ENCODE results near the gene YAP1. TPM values are rescaled to one million over a fixed set of nuclear protein-coding genes. Genes with fewer than 3 reads are reported as not detected.

YAP1 gene
- total and polyA plus RNA-seq, 2 experiments from 2014 or later: 11.9 to 136 TPM

- Histone ChIP-seq H3K79me2 (ENCODE audit: insufficient read depth) (peaks cover 100% of the 10 kb centered on the region), H2AFZ (no peak overlapping the region), H3K4me2 (ENCODE audit: unreplicated experiment) (peak overlapping the region; percentile 74), H3K9me2 (ENCODE audit: insufficient read depth) (no peaks in the 10 kb centered on the region), H3K9me3 (ENCODE audit: low read depth) (no peaks in the 10 kb centered on the region), H3K27me3 (replicated peaks; ENCODE audit: insufficient read depth) (no peaks in the 10 kb centered on the region), H3K9ac (no peak overlapping the region), H3F3A (ENCODE audit: insufficient read depth) (peaks cover 59% of the 10 kb centered on the region), H3K4me3 (no peak overlapping the region; the same call in 1 of the 2 replicates), H3K27ac (peak overlapping the region; percentile 62), H3K4me1 (ENCODE audit: insufficient read depth) (peaks cover 52% of the 10 kb centered on the region), H4K20me1 (ENCODE audit: insufficient read depth) (0 out of 2 replicates have a peak, but pooled peaks cover 14% of the 10 kb centered on the region), H3K36me3 (ENCODE audit: low read depth) (0 out of 2 replicates have a peak, but pooled peaks cover under 1% of the 10 kb centered on the region)
- WGBS, 2 experiments (ENCODE audit: low coverage in 1 of 2, low lambda C conversion rate in 2 of 2, missing lambda C conversion rate in 2 of 2): 73 to 85% methylated on average over 2 of the region's 2 CpGs
- TF ChIP-seq EZH2phosphoT487 (IDR thresholded peaks at IDR 0.05; ENCODE audit: insufficient read depth, low read depth) (no peak), EZH2 (IDR thresholded peaks at IDR 0.05; ENCODE audit: insufficient read depth, poor library complexity, severe bottlenecking) (no peak)
- in situ Hi-C loops (cut with MboI): no loop called here
- DNase-seq: peak; percentile 34
These were observed 11.1 kb downstream of the YAP1 start for GRCh38 chr11:102121329-102121728.

GRCh38 chr11:102134597-102134996 lies 24.4 kb downstream of the YAP1 start:
- Histone ChIP-seq H3F3A (ENCODE audit: insufficient read depth) (peaks cover 31% of the 10 kb centered on the region), H3K4me1 (ENCODE audit: insufficient read depth) (peaks cover 19% of the 10 kb centered on the region), H3K27ac (no peak overlapping the region), H3K36me3 (ENCODE audit: low read depth) (peaks cover 24% of the 10 kb centered on the region), H3K4me3 (no peak overlapping the region), H3K9me2 (ENCODE audit: insufficient read depth) (no peaks in the 10 kb centered on the region; the same call in 1 of the 2 replicates), H4K20me1 (ENCODE audit: insufficient read depth) (peaks cover 5% of the 10 kb centered on the region; the same call in 1 of the 2 replicates), H3K27me3 (replicated peaks; ENCODE audit: insufficient read depth) (no peaks in the 10 kb centered on the region), H3K4me2 (ENCODE audit: unreplicated experiment) (no peak overlapping the region), H3K79me2 (ENCODE audit: insufficient read depth) (peaks cover 95% of the 10 kb centered on the region), H3K9ac (no peak overlapping the region), H2AFZ (no peak overlapping the region), H3K9me3 (ENCODE audit: low read depth) (no peaks in the 10 kb centered on the region)
- WGBS, 2 experiments (ENCODE audit: low coverage in 1 of 2, low lambda C conversion rate in 2 of 2, missing lambda C conversion rate in 2 of 2): 94 to 95% methylated on average over 3 of the region's 3 CpGs
- no peak for DNase-seq
- in situ Hi-C loops (cut with MboI): no loop called here
- TF ChIP-seq EZH2 (IDR thresholded peaks at IDR 0.05; ENCODE audit: insufficient read depth, poor library complexity, severe bottlenecking) (no peak), EZH2phosphoT487 (IDR thresholded peaks at IDR 0.05; ENCODE audit: insufficient read depth, low read depth) (no peak)

GRCh38 chr11:102135256-102135655 lies 25.0 kb downstream of the YAP1 start:
- peaks cover 5% of the 10 kb centered on the region; the same call in 1 of the 2 replicates for H4K20me1 ChIP-seq (ENCODE audit: insufficient read depth)
- H3K36me3 ChIP-seq (ENCODE audit: low read depth): peaks cover 24% of the 10 kb centered on the region
- no peaks in the 10 kb centered on the region; the same call in 1 of the 2 replicates for H3K9me2 ChIP-seq (ENCODE audit: insufficient read depth)
- peaks cover 25% of the 10 kb centered on the region for H3K4me1 ChIP-seq (ENCODE audit: insufficient read depth)
- H3K4me2 ChIP-seq (ENCODE audit: unreplicated experiment): no peak overlapping the region
- no peak overlapping the region for H2AFZ ChIP-seq
- H3K79me2 ChIP-seq (ENCODE audit: insufficient read depth): peaks cover 95% of the 10 kb centered on the region
- H3F3A ChIP-seq (ENCODE audit: insufficient read depth): peaks cover 38% of the 10 kb centered on the region
- no peak overlapping the region for H3K4me3 ChIP-seq
- no peak overlapping the region for H3K9ac ChIP-seq
- DNase-seq: no peak
- TF ChIP-seq EZH2 (IDR thresholded peaks at IDR 0.05; ENCODE audit: insufficient read depth, poor library complexity, severe bottlenecking) (no peak), EZH2phosphoT487 (IDR thresholded peaks at IDR 0.05; ENCODE audit: insufficient read depth, low read depth) (no peak)
- no peaks in the 10 kb centered on the region for H3K9me3 ChIP-seq (ENCODE audit: low read depth)
- in situ Hi-C loops (cut with MboI): no loop called here
- no peaks in the 10 kb centered on the region for H3K27me3 ChIP-seq (replicated peaks; ENCODE audit: insufficient read depth)
- WGBS, 2 experiments (ENCODE audit: low coverage in 1 of 2, low lambda C conversion rate in 2 of 2, missing lambda C conversion rate in 2 of 2): 100% methylated on average over 2 of the region's 2 CpGs
- no peak overlapping the region for H3K27ac ChIP-seq

- Histone ChIP-seq H3K27me3 (replicated peaks; ENCODE audit: insufficient read depth) (no peaks in the 10 kb centered on the region), H4K20me1 (ENCODE audit: insufficient read depth) (no peaks in the 10 kb centered on the region), H3K4me3 (peak overlapping the region; percentile 44), H3K27ac (peak overlapping the region; percentile 91), H3K4me2 (ENCODE audit: unreplicated experiment) (peak overlapping the region; percentile 74), H3K9me3 (ENCODE audit: low read depth) (no peaks in the 10 kb centered on the region), H3K36me3 (ENCODE audit: low read depth) (peaks cover 12% of the 10 kb centered on the region), H3K79me2 (ENCODE audit: insufficient read depth) (peaks cover 95% of the 10 kb centered on the region), H3K9me2 (ENCODE audit: insufficient read depth) (no peaks in the 10 kb centered on the region; the same call in 1 of the 2 replicates), H2AFZ (no peak overlapping the region), H3F3A (ENCODE audit: insufficient read depth) (peaks cover 61% of the 10 kb centered on the region), H3K4me1 (ENCODE audit: insufficient read depth) (peaks cover 54% of the 10 kb centered on the region), H3K9ac (peak overlapping the region; percentile 57)
- in situ Hi-C loops (cut with MboI): no loop called here
- DNase-seq: peak; percentile 26
- WGBS, 2 experiments (ENCODE audit: low coverage in 1 of 2, low lambda C conversion rate in 2 of 2, missing lambda C conversion rate in 2 of 2): 50 to 53% methylated on average over 2 of the region's 2 CpGs
- TF ChIP-seq EZH2phosphoT487 (IDR thresholded peaks at IDR 0.05; ENCODE audit: insufficient read depth, low read depth): no peak
- no peak for TF ChIP-seq EZH2 (IDR thresholded peaks at IDR 0.05; ENCODE audit: insufficient read depth, poor library complexity, severe bottlenecking)
These were observed 28.0 kb downstream of the YAP1 start for GRCh38 chr11:102138223-102138622.
